ENCODE results near the gene GCAT.
"Not testable (repeated sequence)": the region's sequence is repeated elsewhere in the genome, so short reads cannot be mapped to it uniquely, and the experiment has no call there.

Gene GCAT

DNA sequence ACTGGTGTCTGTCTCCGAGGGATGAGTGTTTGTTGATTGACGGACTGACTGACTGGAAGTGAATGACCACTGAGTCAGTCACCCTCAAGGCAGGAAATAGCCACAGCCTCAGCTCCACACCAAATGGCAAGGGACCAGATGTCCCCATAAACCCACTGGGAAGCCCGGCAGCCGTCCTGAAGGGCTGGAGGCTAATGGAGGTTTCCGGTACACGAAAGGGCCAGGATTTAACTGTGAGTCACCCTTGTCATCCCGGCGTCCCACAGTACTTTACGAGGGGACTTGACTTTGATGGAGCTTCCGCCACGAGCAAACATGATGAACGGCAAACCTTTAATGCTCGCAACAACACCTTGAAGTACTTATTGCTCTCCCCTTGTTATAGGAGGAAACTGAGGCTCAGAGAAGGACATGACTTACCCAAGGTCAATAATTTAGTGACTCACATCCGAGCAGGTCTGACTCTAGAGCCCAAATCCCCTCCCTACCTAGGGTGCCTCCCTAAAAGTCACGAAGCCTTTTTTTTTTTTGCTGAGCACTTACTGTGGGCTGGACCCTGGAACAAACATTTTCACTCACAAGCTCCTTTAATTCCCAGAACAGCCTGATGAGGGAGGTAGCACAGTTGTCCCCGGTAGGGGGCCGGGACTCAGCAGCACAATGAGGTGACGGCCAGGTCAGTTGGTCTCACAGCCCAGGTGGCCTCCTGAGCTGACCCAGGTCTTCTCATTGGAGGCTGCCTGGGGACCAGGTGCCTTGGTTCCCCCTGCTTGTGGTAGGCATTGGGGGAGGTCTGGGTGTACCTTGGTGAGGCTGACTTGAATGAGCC, 25.2 kb upstream of the GCAT start:
- no peak for DNase-seq (ENCODE audit: low read depth, low spot score)

DNA sequence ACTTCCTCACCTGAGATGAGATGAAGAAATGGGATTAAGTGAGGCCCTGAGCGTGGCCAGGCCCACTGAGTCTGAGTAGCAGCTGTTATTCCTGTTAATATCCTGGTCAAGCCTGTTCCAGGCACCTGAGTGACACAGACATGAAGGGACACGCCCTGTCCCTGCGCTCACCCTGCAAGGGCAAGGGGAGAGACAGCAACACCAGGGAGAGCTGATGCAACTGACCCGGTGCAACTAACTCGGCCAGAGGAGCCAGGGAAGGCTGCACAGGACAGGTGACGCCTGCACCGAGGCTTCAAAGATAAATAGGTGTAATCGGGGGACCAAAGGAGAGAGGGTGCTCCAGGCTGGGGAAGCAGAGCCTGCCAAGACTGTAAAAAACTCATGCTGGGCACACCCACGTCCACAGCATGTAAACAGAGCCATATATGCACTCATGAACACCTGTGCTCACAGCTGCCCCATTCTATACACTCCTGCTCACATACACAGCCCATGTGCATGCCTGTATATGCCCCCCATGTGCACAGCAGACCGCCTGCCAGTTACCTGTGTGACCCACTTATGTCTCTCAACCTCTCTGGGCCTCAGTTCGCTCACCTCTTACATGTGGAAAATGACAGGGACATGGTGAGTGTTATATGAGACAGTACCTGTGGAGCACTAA, 22.8 kb upstream of the GCAT start:
- no peak for DNase-seq (ENCODE audit: low read depth, low spot score)

GRCh38 chr22:37790234-37790633, 17.5 kb upstream of the GCAT start:
- DNase-seq (ENCODE audit: low read depth, low spot score): no peak

- DNase-seq (ENCODE audit: low read depth, low spot score): no peak
Observed at GRCh38 chr22:37792494-37792893, 15.2 kb upstream of the GCAT start.

- DNase-seq (ENCODE audit: low read depth, low spot score): no peak
Observed at GRCh38 chr22:37794376-37794775, 13.4 kb upstream of the GCAT start.

GRCh38 chr22:37796079-37796478, 11.7 kb upstream of the GCAT start:
- no peak for DNase-seq (ENCODE audit: low read depth, low spot score)

DNA sequence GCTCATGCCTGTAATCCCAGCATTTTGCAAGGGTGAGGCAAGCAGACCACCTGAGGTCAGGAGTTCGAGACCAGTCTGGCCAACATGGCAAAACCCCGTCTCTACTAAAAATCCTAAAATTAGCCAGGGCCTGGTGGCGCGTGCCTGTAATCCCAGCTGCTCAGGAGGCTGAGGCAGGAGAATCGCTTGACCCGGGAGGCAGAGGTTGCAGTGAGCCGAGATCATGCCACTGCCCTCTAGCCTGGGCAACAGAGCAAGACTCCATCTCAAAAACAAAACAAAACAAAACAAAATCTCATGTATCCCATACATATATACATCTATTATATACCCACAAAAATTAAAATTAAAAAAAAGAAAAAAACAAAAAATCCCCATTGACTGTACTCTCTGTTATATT, 10.5 kb upstream of the GCAT start:
- DNase-seq (ENCODE audit: low read depth, low spot score): not testable (repeated sequence)

- no peak for DNase-seq (ENCODE audit: low read depth, low spot score)
Observed at GRCh38 chr22:37797874-37798500, 9.7 kb upstream of the GCAT start.

DNA sequence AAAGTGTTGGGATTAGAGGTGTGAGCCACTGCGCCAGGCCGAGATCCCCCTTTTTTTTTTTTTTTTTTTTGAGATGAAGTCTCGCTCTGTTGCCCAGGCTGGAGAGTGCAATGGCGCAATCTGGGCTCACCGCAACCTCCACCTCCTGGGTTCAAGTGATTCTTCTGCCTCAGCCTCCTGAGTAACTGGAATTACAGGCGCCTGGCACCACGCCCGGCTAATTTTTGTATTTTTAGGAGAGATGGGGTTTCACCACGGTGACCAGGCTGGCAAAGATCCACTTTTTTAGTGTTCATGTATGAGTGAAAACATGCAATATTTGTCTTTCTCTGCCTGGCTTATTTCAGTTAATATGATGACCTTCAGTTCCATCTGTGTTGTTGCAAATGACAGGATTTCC, 7.8 kb upstream of the GCAT start:
- not testable (repeated sequence) for DNase-seq (ENCODE audit: low read depth, low spot score)

DNA sequence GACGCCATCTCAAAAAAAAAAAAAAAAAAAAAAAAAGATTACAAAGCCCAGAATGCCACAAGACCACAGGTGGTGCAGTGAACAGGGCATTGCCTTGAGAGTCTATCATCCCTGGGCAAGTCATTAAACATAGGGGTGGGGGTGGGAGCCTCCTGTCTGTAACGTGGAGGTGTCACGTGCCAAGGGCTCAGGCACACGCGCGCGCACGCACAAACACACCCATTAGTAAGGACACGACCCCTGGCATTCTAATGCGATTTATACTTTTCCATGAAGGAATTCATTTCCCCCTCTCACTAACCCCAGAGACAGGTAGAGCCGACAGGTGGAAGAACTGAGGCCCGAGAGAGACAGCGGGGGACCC, 5.8 kb upstream of the GCAT start:
- DNase-seq (ENCODE audit: low read depth, low spot score): no peak

- no peak for DNase-seq (ENCODE audit: low read depth, low spot score)
Observed at GRCh38 chr22:37802310-37803194, 5.2 kb upstream of the GCAT start.

DNA sequence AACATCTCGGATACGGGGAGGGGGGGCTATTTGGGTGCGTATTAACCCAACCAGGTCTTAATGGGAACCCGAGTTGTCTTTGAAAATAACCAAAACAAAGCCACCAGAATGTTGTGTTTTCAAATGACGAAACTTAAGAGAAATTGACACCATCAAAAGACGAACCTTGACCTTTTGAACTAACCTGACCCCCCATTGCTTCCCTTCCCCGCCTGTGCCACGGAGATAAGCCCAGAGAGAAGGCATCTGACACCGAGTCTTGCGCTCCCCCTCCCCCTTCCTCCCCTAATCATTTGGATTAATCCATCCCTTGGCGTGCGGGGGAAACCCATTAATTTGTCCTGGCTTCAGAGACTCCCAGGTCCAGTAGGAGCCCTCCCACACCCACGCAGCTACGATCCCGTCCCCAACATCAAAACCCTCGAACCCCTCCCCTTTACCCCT, 4.5 kb upstream of the GCAT start:
- no peak for DNase-seq (ENCODE audit: low read depth, low spot score)

DNA sequence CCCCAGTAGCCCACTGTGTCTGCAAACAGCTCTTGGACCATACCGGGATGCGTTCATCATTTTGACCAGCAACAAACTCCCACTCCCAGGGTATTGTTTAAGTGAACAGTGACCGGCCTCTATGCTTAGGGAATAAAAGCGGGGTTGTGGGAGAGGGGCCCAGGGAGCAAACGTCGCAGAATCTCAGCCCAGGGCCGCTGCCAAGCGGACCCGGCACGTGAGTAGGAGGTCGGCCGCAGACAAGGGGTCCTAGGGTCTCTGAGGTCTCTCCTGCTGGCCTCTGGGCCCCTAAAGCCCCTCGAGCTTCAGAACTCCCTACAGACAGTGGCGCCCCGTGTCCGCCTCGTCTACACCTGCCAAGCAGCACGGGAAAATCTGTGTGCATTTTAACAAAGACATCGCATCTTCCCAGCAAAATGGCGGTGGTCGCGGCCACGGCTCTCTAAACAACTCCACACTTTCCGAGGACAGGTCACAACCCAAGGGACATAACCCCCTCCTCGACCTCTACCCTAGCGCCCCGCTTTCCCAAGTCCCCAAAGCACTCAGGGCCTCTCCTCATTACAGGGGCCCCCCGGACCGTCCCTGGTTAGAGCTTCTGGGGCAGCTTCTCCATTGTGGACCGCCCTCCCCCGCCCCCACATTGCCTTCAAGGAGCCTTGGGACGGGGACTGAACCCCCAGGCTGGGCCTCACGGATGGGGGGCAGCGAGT, 3.9 kb upstream of the GCAT start:
- DNase-seq (ENCODE audit: low read depth, low spot score): no peak

DNA sequence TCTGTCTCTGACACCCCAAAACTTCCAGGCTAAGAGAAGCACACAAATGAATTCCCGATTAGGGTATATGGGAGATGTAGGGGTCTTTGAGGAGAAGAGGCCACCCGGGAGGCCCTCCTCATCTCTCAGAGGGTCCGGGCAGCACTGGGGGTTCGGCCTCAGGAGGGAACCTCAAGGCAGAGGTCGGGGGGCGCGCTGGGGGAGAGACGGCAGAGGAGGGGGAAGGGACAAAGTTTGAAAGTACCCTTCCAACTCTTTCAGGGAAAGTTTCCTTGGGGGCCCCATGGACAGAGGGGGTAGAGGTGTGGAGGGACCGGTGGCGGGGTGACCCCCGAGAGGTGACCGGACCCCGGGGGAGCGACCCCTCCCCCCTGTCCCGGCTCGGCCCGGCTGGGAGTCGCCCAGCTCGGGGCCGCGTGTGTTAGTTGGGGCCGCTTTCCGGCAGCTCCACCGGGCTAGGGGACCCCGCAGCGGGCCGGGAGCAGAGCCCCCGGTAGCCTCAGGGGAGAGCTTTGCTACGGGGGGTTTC, 3.3 kb upstream of the GCAT start:
- no peak for DNase-seq (ENCODE audit: low read depth, low spot score)

DNA sequence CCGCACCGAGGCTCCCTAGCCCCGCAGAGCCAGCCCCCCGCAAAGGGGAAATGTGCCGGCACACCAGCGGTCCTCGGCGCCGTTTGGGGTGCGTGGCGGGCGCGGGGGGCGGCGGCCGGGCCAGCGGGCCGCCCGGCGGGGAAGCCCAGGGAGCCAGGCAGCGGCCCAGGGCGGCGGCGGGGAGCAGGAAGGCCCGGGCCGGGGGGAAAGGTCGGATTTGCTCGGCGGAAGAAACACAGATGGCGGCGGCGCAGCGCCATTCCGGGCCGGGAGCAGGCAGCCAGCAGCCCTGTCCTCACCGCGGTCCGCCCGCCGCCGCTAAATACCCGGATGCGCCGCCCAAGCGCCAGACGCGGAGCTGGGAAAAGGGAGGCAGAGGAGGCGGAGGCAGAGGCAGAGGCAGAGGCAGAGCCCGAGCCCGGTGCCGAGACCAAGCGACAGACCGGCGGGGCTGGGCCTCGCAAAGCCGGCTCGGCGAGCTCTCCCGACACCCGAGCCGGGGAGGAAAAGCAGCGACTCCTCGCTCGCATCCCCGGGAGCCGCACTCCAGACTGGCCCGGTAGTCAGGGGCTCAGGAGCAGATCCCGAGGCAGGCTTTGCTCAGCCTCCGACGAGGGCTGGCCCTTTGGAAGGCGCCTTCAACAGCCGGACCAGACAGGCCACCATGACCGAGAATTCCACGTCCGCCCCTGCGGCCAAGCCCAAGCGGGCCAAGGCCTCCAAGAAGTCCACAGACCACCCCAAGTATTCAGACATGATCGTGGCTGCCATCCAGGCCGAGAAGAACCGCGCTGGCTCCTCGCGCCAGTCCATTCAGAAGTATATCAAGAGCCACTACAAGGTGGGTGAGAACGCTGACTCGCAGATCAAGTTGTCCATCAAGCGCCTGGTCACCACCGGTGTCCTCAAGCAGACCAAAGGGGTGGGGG, 2.6 kb upstream of the GCAT start:
- DNase-seq (ENCODE audit: low read depth, low spot score): no peak

DNA sequence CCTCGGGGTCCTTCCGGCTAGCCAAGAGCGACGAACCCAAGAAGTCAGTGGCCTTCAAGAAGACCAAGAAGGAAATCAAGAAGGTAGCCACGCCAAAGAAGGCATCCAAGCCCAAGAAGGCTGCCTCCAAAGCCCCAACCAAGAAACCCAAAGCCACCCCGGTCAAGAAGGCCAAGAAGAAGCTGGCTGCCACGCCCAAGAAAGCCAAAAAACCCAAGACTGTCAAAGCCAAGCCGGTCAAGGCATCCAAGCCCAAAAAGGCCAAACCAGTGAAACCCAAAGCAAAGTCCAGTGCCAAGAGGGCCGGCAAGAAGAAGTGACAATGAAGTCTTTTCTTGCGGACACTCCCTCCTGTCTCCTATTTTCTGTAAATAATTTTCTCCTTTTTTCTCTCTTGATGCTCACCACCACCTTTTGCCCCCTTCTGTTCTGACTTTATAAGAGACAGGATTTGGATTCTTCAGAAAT, 1.9 kb upstream of the GCAT start:
- no peak for DNase-seq (ENCODE audit: low read depth, low spot score)

GRCh38 chr22:37806409-37807333, 1.1 kb upstream of the GCAT start:
- no peak for DNase-seq (ENCODE audit: low read depth, low spot score)

DNA sequence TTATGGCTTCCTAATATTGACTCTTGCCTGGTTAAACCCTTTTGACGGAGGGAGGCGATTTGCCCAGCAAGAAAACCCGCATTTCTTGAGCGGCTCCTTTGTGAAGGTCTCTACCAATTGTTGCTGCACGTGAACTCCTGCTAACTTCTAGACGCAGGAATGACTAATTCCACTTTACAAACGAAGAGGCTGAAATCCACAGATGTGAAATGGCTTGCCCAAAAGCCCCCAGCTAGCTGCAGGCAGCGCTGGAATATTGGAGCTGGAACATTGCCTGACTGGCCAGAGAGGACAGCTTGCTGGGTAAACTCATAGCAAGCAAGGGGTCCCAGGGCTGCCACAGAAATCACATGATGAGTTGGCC, 542 bp downstream of the GCAT start:
- DNase-seq (ENCODE audit: low read depth, low spot score): no peak
